HepG2 (cell line): Measurements from ENCODE around the gene CDT1. TPM values are rescaled to one million over a fixed set of nuclear protein-coding genes. Genes with fewer than 3 reads are reported as not detected.

ENCODE experiments used
- FOSL1 ChIP-seq: sonication (generic); formaldehyde crosslinking; IDR thresholded peaks from 2 replicates; pipeline ENCODE4 v1.9.0; 2021; ENCODE audit warnings: missing genetic modification reagents, borderline replicate concordance
- KMT2A ChIP-seq: sonication (generic); formaldehyde crosslinking; IDR thresholded peaks from 2 replicates; pipeline ENCODE4 v1.4.0; 2020; ENCODE audit warnings: missing genetic modification reagents
- MED1 ChIP-seq: sonication (generic); formaldehyde crosslinking; IDR thresholded peaks from 2 replicates; pipeline ENCODE4 v1.4.0; 2020; ENCODE audit warnings: missing genetic modification reagents
- MYNN ChIP-seq: sonication (generic); formaldehyde crosslinking; IDR thresholded peaks from 2 replicates; pipeline ENCODE4 v1.4.0; 2020; ENCODE audit warnings: mild to moderate bottlenecking, low read depth, missing genetic modification reagents
- POLR2G ChIP-seq: fragments of 200-400 bp; formaldehyde crosslinking; IDR thresholded peaks from 2 replicates; pipeline ENCODE4 v1.6.1; 2018; ENCODE audit warnings: mild to moderate bottlenecking, low read depth, low read length, moderate library complexity
- RBM22 ChIP-seq: fragments of 200-400 bp; formaldehyde crosslinking; optimal IDR thresholded peaks from 2 replicates; pipeline ENCODE3; 2017; ENCODE audit warnings: mild to moderate bottlenecking, low read length, moderate library complexity
- SETDB1 ChIP-seq: sonication (generic); formaldehyde crosslinking; IDR thresholded peaks from 2 replicates; pipeline ENCODE4 v1.5.1; 2020; ENCODE audit warnings: missing genetic modification reagents, mild to moderate bottlenecking, borderline replicate concordance
- U2AF1 ChIP-seq: fragments of 200-400 bp; formaldehyde crosslinking; optimal IDR thresholded peaks from 2 replicates; pipeline ENCODE3; 2017; ENCODE audit warnings: mild to moderate bottlenecking, low read depth, low read length
- ZNF607 ChIP-seq: sonication (generic); formaldehyde crosslinking; IDR thresholded peaks from 2 replicates; pipeline ENCODE4 v1.5.1; 2020; ENCODE audit warnings: missing genetic modification reagents, mild to moderate bottlenecking, borderline replicate concordance
- ZNF724P ChIP-seq: sonication (generic); formaldehyde crosslinking; IDR thresholded peaks from 2 replicates; pipeline ENCODE4 v1.8.0; 2022; ENCODE audit warnings: missing genetic modification reagents, borderline replicate concordance
- ZNF766 ChIP-seq: sonication (generic); formaldehyde crosslinking; IDR thresholded peaks from 2 replicates; pipeline ENCODE4 v1.5.0; 2020; ENCODE audit warnings: missing genetic modification reagents, borderline replicate concordance
- polyA plus RNA-seq, 8 experiments: library from polyadenylated mRNA; depleted of rRNA in 3 of 8; stranded (reverse) in 7 of 8; unstranded in 1 of 8; fragments of >200 nt; fragmentation: Illumina TruSeq in 4 of 8; extraction: Trizol in 4 of 8; gene quantifications; 2 replicates each; pipeline versions ENCODE4 v1.2.1 to v1.2.3, GENCODE V29; 2011 to 2016; ENCODE audit warnings: low read depth in 4 of 8, missing spikeins in 1 of 8, mixed read lengths in 1 of 8; ENCODE audit not compliant: insufficient read depth in 1 of 8
- total RNA-seq, 5 experiments: library from RNA; depleted of rRNA; stranded (reverse); fragments of >200 nt; fragmentation: Illumina TruSeq; extraction: Trizol; gene quantifications; 2 replicates each; pipeline ENCODE4 v1.2.3, GENCODE V29; 2016; ENCODE audit warnings: low read depth in 1 of 5
- TF ChIP-seq, protein P1 (sequence below): sonication (generic); formaldehyde crosslinking; IDR thresholded peaks from 2 replicates; pipeline ENCODE4; 2020; ENCODE audit warnings: missing genetic modification reagents, mild to moderate bottlenecking, borderline replicate concordance
- TF ChIP-seq, protein P2 (sequence below), 2 experiments: fragments of 450-650 bp in 1 of 2; sonication (generic) in 1 of 2; formaldehyde crosslinking in 1 of 2; IDR thresholded peaks; 2 replicates each; pipeline versions ENCODE4 v1.6.1 to v1.8.0; 2016 to 2022; ENCODE audit warnings: antibody characterized with exemption in 1 of 2, mild to moderate bottlenecking in 1 of 2, missing genetic modification reagents in 1 of 2
- TF ChIP-seq, protein P3 (sequence below): sonication (generic); formaldehyde crosslinking; IDR thresholded peaks from 2 replicates; pipeline ENCODE4 v1.8.1; 2023; ENCODE audit warnings: mild to moderate bottlenecking, missing genetic modification reagents

CDT1 gene
- total and polyA plus RNA-seq, 2 of the 13 experiments (the other 11 are each of a cell fraction or from before 2014, with no cell fraction given): 23.1 to 23.8 TPM

DNA sequence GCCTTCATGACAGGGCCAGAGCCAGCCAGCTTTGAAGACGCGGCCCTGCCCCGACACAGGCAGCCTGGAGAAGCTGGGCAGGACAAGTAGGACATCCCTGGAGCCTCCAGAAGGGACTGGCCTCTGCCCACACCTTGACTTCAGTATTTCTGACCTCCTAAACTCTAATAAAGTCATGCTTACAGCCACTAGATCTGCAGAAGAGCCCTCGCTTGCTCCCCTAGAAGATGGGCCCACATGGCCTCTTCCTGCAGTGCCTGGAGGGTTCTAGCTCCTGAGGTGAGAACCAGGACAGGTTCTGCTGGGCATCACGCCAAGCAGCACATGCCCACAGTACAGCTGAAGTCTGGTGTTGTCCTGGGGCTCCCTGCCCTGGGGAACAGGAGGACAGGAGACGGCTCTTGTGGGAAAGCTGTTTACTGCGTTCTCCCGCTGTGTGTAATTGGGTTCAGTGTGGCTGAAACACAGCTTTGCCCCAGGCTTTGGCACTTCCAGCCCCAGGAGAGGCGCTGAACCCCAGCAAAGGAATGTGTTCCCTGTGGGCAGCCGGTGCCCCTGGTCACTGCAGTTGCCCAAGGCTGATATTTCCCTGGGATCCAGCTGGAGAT, 5.6 kb downstream of the CDT1 start (continued):
- TF ChIP-seq, protein P1, sequence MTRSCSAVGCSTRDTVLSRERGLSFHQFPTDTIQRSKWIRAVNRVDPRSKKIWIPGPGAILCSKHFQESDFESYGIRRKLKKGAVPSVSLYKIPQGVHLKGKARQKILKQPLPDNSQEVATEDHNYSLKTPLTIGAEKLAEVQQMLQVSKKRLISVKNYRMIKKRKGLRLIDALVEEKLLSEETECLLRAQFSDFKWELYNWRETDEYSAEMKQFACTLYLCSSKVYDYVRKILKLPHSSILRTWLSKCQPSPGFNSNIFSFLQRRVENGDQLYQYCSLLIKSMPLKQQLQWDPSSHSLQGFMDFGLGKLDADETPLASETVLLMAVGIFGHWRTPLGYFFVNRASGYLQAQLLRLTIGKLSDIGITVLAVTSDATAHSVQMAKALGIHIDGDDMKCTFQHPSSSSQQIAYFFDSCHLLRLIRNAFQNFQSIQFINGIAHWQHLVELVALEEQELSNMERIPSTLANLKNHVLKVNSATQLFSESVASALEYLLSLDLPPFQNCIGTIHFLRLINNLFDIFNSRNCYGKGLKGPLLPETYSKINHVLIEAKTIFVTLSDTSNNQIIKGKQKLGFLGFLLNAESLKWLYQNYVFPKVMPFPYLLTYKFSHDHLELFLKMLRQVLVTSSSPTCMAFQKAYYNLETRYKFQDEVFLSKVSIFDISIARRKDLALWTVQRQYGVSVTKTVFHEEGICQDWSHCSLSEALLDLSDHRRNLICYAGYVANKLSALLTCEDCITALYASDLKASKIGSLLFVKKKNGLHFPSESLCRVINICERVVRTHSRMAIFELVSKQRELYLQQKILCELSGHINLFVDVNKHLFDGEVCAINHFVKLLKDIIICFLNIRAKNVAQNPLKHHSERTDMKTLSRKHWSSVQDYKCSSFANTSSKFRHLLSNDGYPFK: no peak
- TF ChIP-seq RBM22 (no peak), U2AF1 (no peak), MYNN (CRISPR knock-in tag) (no peak), ZNF766 (CRISPR knock-in tag) (no peak), ZNF724P (no peak), ZNF607 (CRISPR knock-in tag) (no peak), POLR2G (peak; percentile 64), MED1 (CRISPR knock-in tag) (no peak), KMT2A (CRISPR knock-in tag) (no peak), FOSL1 (CRISPR knock-in tag) (no peak), SETDB1 (no peak)
- TF ChIP-seq, protein P2, sequence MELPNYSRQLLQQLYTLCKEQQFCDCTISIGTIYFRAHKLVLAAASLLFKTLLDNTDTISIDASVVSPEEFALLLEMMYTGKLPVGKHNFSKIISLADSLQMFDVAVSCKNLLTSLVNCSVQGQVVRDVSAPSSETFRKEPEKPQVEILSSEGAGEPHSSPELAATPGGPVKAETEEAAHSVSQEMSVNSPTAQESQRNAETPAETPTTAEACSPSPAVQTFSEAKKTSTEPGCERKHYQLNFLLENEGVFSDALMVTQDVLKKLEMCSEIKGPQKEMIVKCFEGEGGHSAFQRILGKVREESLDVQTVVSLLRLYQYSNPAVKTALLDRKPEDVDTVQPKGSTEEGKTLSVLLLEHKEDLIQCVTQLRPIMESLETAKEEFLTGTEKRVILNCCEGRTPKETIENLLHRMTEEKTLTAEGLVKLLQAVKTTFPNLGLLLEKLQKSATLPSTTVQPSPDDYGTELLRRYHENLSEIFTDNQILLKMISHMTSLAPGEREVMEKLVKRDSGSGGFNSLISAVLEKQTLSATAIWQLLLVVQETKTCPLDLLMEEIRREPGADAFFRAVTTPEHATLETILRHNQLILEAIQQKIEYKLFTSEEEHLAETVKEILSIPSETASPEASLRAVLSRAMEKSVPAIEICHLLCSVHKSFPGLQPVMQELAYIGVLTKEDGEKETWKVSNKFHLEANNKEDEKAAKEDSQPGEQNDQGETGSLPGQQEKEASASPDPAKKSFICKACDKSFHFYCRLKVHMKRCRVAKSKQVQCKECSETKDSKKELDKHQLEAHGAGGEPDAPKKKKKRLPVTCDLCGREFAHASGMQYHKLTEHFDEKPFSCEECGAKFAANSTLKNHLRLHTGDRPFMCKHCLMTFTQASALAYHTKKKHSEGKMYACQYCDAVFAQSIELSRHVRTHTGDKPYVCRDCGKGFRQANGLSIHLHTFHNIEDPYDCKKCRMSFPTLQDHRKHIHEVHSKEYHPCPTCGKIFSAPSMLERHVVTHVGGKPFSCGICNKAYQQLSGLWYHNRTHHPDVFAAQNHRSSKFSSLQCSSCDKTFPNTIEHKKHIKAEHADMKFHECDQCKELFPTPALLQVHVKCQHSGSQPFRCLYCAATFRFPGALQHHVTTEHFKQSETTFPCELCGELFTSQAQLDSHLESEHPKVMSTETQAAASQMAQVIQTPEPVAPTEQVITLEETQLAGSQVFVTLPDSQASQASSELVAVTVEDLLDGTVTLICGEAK (IDR thresholded peaks at IDR 0.05): no peak
- TF ChIP-seq, protein P2 (CRISPR knock-in tag; IDR thresholded peaks at IDR 0.05): no peak
- TF ChIP-seq, protein P3, sequence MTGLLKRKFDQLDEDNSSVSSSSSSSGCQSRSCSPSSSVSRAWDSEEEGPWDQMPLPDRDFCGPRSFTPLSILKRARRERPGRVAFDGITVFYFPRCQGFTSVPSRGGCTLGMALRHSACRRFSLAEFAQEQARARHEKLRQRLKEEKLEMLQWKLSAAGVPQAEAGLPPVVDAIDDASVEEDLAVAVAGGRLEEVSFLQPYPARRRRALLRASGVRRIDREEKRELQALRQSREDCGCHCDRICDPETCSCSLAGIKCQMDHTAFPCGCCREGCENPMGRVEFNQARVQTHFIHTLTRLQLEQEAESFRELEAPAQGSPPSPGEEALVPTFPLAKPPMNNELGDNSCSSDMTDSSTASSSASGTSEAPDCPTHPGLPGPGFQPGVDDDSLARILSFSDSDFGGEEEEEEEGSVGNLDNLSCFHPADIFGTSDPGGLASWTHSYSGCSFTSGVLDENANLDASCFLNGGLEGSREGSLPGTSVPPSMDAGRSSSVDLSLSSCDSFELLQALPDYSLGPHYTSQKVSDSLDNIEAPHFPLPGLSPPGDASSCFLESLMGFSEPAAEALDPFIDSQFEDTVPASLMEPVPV: 0 out of 2 replicates have a peak, but pooled peaks have one; percentile 23
